ENCODE measurements around the gene OR2G6. TPM values are rescaled to one million over a fixed set of nuclear protein-coding genes. Genes with fewer than 3 reads are reported as not detected.
"Not testable (repeated sequence)": the region's sequence is repeated elsewhere in the genome, so short reads cannot be mapped to it uniquely, and the experiment has no call there.

Gene OR2G6
- total RNA-seq (not detected), polyA plus RNA-seq (not detected), total RNA-seq (0 to 0.08 (median 0) reads per million in 6 experiments)

GRCh38 chr1:248507773-248508172 is at the start of gene OR2G6:
TSS of gene OR2G6 (plus strand) at chr1:248508073. CDS start at chr1:248521647, 13,574 bp downstream.
- POLR2A ChIA-PET, H3K4me3 Mint-ChIP-seq, H3K4me1 Mint-ChIP-seq, H3K36me3 Mint-ChIP-seq, H3K27ac Mint-ChIP-seq, H3K9me3 Mint-ChIP-seq, DNase-seq, H3K27me3 Mint-ChIP-seq, ATAC-seq: not testable (repeated sequence)

- ATAC-seq, DNase-seq, POLR2A ChIA-PET, H3K4me3 Mint-ChIP-seq, H3K4me1 Mint-ChIP-seq, H3K27me3 Mint-ChIP-seq, H3K27ac Mint-ChIP-seq: not testable (repeated sequence)
- H3K36me3 Mint-ChIP-seq = peaks cover 0 to 25% (median 4%) of the 10 kb centered on the region in 3 donors
- peaks cover 0 to 21% (median 11%) of the 10 kb centered on the region in 9 donors for H3K9me3 Mint-ChIP-seq
These were observed 48.8 kb upstream of the OR2G6 start for GRCh38 chr1:248459117-248459516.

DNA sequence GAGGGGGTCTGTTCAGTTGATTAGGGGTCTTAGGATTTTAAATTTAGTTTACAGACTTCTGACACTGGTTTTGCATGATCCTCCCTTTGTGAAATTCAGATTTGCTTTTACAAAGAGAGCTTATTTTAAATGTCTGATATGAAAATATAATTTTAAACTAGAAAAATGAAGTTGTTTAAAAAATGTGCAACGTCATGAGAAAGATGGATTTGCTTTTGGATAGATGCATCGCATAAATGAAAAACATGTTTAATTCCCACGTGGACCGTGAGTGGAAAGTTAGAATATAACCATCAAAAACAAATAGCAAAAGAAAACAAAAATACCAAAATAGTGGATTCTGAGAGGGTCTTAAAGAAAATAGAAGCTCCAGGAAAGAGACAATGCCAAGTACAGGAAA is 36.7 kb upstream of the OR2G6 start:
- Mint-ChIP-seq H3K27ac (no peak overlapping the region), H3K36me3 (peaks cover 15 to 24% (median 19%) of the 10 kb centered on the region in 3 donors), H3K9me3 (peaks cover 3 to 28% (median 14%) of the 10 kb centered on the region in 9 donors), H3K27me3 (peaks cover 0 to 1% (median 0%) of the 10 kb centered on the region in 5 donors), H3K4me3 (no peak overlapping the region), H3K4me1 (peaks cover 0 to 1% (median 0%) of the 10 kb centered on the region in 4 donors)
- DNase-seq (no peak), ATAC-seq (no peak)
- POLR2A ChIA-PET = no interaction called here

DNA sequence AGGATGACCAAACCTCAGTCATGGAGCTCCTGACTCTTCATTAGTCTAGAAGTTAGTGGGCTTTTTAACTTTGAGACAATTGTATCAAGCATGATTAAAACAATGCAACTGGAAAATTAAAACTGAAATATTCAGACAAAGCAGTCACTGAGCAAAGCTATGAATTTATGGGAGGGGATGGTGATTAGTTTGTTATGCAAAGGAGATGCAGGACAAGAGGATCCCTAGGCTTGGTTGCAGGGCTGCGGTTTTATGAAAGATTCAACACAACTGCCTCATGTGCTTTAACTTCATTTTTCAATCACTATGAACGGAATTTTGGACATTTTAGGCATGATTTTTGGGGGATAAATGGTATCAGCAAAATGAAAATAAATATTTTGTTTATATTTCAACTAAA is 35.8 kb upstream of the OR2G6 start:
- Mint-ChIP-seq H3K27ac (peak overlapping the region in 1 of 10 donors; percentile 29), H3K9me3 (peaks cover 3 to 19% (median 14%) of the 10 kb centered on the region in 9 donors), H3K36me3 (peaks cover 10 to 21% (median 19%) of the 10 kb centered on the region in 3 donors)
- POLR2A ChIA-PET, DNase-seq, H3K27me3 Mint-ChIP-seq, ATAC-seq, H3K4me3 Mint-ChIP-seq, H3K4me1 Mint-ChIP-seq: not testable (repeated sequence)

GRCh38 chr1:248473051-248473450 is 34.8 kb upstream of the OR2G6 start, which contains the start of gene OR2T3:
TSS of gene OR2T3 (plus strand) at chr1:248473351. CDS start at chr1:248473351, 0 bp downstream.
- H3K4me3 Mint-ChIP-seq, H3K4me1 Mint-ChIP-seq, DNase-seq, POLR2A ChIA-PET, ATAC-seq, H3K27me3 Mint-ChIP-seq: not testable (repeated sequence)
- H3K9me3 Mint-ChIP-seq = peaks cover 1 to 11% (median 7%) of the 10 kb centered on the region in 9 donors
- H3K36me3 Mint-ChIP-seq = peaks cover 7 to 14% (median 12%) of the 10 kb centered on the region in 3 donors
- peak within 1 kb of the TSS in 2 of 10 donors; percentile 29 to 47 for H3K27ac Mint-ChIP-seq

- ATAC-seq, POLR2A ChIA-PET, H3K27me3 Mint-ChIP-seq, H3K27ac Mint-ChIP-seq, DNase-seq, H3K9me3 Mint-ChIP-seq, H3K36me3 Mint-ChIP-seq, H3K4me3 Mint-ChIP-seq, H3K4me1 Mint-ChIP-seq: not testable (repeated sequence)
These were observed 32.2 kb upstream of the OR2G6 start for GRCh38 chr1:248475660-248476059.

- not testable (repeated sequence) for H3K27me3 Mint-ChIP-seq, H3K36me3 Mint-ChIP-seq
These were observed 25.9 kb upstream of the OR2G6 start for GRCh38 chr1:248481686-248482579.

DNA sequence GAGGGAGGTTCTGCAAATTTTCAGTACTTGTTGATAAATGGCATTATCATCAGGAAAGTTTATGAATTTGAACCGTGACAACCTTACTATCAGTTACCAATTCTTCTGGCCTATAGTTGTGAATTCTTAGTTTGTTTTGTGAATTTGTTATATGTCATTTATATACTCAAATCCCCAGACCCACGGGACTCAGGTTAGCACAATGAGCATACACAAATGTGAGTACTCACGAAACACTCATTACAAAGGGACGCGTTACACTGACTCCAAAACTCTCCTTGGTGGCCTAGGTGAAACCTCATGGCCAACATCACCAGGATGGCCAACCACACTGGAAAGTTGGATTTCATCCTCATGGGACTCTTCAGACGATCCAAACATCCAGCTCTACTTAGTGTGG is 19.6 kb upstream of the OR2G6 start, which contains the start of gene OR2T5:
Gene OR2T5 (plus strand): TSS at position 301 of the 400 bp plus-strand sequence. CDS start 0 bp downstream, at position 301.
- H3K4me1 Mint-ChIP-seq, ATAC-seq, H3K36me3 Mint-ChIP-seq, H3K4me3 Mint-ChIP-seq, H3K27ac Mint-ChIP-seq, H3K27me3 Mint-ChIP-seq, DNase-seq, POLR2A ChIA-PET, H3K9me3 Mint-ChIP-seq: not testable (repeated sequence)

More at GRCh38 chr1:248481686-248482579, 25.9 kb upstream of the OR2G6 start:
- Mint-ChIP-seq H3K4me1 (peaks cover 9 to 14% (median 10%) of the 10 kb centered on the region in 4 donors), H3K4me3 (peak overlapping the region; percentile 85 to 99 (median 92)), H3K27ac (peak overlapping the region; percentile 77 to 99 (median 98))
- H3K9me3 Mint-ChIP-seq, POLR2A ChIA-PET: not testable (repeated sequence)
- ATAC-seq (peak; percentile 86 to 88), DNase-seq (peak in 8 of 10 donors; percentile 4 to 65 (median 34))

DNA sequence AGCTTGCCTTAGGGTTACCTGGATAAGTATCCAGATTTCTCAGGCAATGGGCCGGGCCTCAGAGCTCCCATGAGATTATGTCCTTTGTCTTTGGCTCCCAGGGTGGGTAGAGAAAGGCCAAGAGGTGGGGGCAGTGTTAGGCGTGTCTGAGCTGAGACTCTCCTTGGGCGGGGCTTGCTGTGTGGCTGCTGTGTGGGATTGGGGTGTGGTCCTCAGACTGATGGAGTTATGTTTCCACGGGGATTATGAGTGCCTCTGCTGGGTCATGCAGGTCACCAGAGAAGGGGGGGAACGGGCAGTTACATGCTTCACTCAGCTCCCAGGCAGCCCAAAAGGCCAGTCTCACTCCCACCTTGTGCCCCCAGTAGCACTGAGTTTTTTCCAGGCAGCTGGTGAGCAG is 11.2 kb upstream of the OR2G6 start:
- H3K27me3 Mint-ChIP-seq, H3K27ac Mint-ChIP-seq, DNase-seq, ATAC-seq, H3K36me3 Mint-ChIP-seq, H3K4me1 Mint-ChIP-seq, H3K4me3 Mint-ChIP-seq, H3K9me3 Mint-ChIP-seq, POLR2A ChIA-PET: not testable (repeated sequence)

GRCh38 chr1:248500305-248501035 is 7.4 kb upstream of the OR2G6 start:
- ATAC-seq, DNase-seq, H3K36me3 Mint-ChIP-seq, H3K4me1 Mint-ChIP-seq, H3K4me3 Mint-ChIP-seq, H3K9me3 Mint-ChIP-seq, POLR2A ChIA-PET, H3K27me3 Mint-ChIP-seq: not testable (repeated sequence)
- H3K27ac Mint-ChIP-seq = peak overlapping the region in 1 of 10 donors; percentile 15

- H3K27ac Mint-ChIP-seq, H3K27me3 Mint-ChIP-seq, ATAC-seq, POLR2A ChIA-PET, H3K36me3 Mint-ChIP-seq, H3K4me3 Mint-ChIP-seq, H3K9me3 Mint-ChIP-seq, DNase-seq, H3K4me1 Mint-ChIP-seq: not testable (repeated sequence)
These were observed 2.3 kb downstream of the OR2G6 start for GRCh38 chr1:248510217-248510616.

DNA sequence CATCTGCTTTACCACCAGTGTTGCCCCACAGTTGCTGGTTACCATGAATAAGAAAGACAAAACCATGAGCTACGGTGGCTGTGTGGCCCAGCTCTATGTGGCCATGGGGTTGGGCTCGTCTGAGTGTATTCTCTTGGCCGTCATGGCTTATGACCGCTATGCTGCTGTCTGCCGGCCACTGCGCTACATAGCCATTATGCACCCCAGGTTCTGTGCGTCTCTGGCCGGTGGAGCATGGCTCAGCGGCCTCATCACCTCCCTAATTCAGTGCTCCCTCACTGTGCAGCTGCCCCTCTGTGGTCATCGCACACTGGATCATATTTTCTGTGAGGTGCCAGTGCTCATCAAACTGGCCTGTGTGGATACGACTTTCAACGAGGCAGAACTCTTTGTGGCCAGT is 14.0 kb downstream of the OR2G6 start:
- H3K27me3 Mint-ChIP-seq = no peaks in the 10 kb centered on the region
- peaks cover 0 to 11% (median 0%) of the 10 kb centered on the region in 9 donors for H3K9me3 Mint-ChIP-seq
- peak overlapping the region in 1 of 10 donors; percentile 56 for H3K4me3 Mint-ChIP-seq
- H3K36me3 Mint-ChIP-seq = peaks cover 0 to 9% (median 0%) of the 10 kb centered on the region in 3 donors
- POLR2A ChIA-PET = no interaction called here
- H3K4me1 Mint-ChIP-seq = no peaks in the 10 kb centered on the region
- ATAC-seq = no peak
- DNase-seq = peak in 1 of 10 donors; percentile 35
- H3K27ac Mint-ChIP-seq = no peak overlapping the region

DNA sequence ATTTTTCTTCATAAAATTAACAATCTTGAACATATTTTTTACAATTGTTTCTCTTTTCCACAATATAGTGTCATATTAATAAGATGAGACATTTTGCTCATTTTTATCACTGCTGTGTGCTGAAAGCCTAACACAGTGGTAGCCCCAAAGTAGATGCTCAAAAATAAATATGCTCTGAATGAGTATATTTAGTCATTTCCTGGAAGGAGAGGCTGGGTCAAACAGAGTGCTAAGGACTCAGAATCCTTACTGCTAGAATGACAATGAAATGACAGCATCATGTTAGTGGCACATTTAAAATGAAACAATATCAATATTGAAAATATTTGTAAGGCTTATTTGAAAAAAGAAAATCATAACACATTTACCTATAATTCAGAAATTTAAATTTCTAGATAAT is 29.6 kb downstream of the OR2G6 start:
- H3K4me1 Mint-ChIP-seq, POLR2A ChIA-PET, H3K36me3 Mint-ChIP-seq, H3K9me3 Mint-ChIP-seq, ATAC-seq, DNase-seq, H3K4me3 Mint-ChIP-seq, H3K27ac Mint-ChIP-seq, H3K27me3 Mint-ChIP-seq: not testable (repeated sequence)
